MCF 10A (cell line): Measurements from ENCODE around the gene LPCAT4. TPM values are rescaled to one million over a fixed set of nuclear protein-coding genes. Genes with fewer than 3 reads are reported as not detected.
"Not testable (repeated sequence)": the region's sequence is repeated elsewhere in the genome, so short reads cannot be mapped to it uniquely, and the experiment has no call there.

Experiments used
- Bru-seq: library from RNA; stranded (reverse); fragments of 400-500 nt; gene quantifications from one replicate; lab custom pipeline; 2021; lab: Mats Ljungman, UMichigan
- BruChase-seq, 2 experiments: library from RNA; stranded (reverse); fragments of 400-500 nt; gene quantifications; one replicate each; lab custom pipeline; 2021; lab: Mats Ljungman, UMichigan
- BruUV-seq: library from RNA; stranded (reverse); fragments of 400-500 nt; replicated peaks from 2 replicates; lab custom pipeline; 2021; lab: Mats Ljungman, UMichigan
- CTCF ChIA-PET: fragments of 300-600 bp; sonication (Branson Sonifier 250); formaldehyde crosslinking; extraction: SDS; loops from one replicate; lab custom pipeline; 2021; ENCODE audit warnings: antibody characterized with exemption, inconsistent platforms; lab: Yijun Ruan, JAX
- POLR2A ChIA-PET: fragments of 300-600, 350-650 bp; sonication (Branson Sonifier 250); formaldehyde crosslinking; extraction: SDS; loops from one replicate; lab custom pipeline; 2020; ENCODE audit warnings: antibody characterized with exemption, inconsistent platforms; lab: Yijun Ruan, JAX
- DNase-seq: peaks from one replicate; pipeline ENCODE4 v3.0.0-alpha.2; 2018; ENCODE audit not compliant: unreplicated experiment
- H3K27ac Mint-ChIP-seq: one replicate; pipeline ENCODE4 v1.8.0; 2022; ENCODE audit warnings: mild to moderate bottlenecking, low read depth, mixed read lengths; ENCODE audit not compliant: unreplicated experiment
- H3K27me3 Mint-ChIP-seq: one replicate; pipeline ENCODE4 v1.8.0; 2022; ENCODE audit warnings: mixed read lengths; ENCODE audit not compliant: insufficient read depth, unreplicated experiment
- H3K36me3 Mint-ChIP-seq: one replicate; pipeline ENCODE4 v1.8.0; 2022; ENCODE audit warnings: mild to moderate bottlenecking, moderate library complexity, mixed read lengths; ENCODE audit not compliant: insufficient read depth, unreplicated experiment
- H3K4me1 Mint-ChIP-seq: one replicate; pipeline ENCODE4 v1.8.0; 2022; ENCODE audit warnings: mixed read lengths; ENCODE audit not compliant: insufficient read depth, unreplicated experiment
- H3K4me3 Mint-ChIP-seq: one replicate; pipeline ENCODE4 v1.8.0; 2022; ENCODE audit warnings: mild to moderate bottlenecking, moderate library complexity, mixed read lengths; ENCODE audit not compliant: unreplicated experiment
- H3K9me3 Mint-ChIP-seq: one replicate; pipeline ENCODE4 v1.8.0; 2022; ENCODE audit warnings: mixed read lengths; ENCODE audit not compliant: unreplicated experiment
- intact Hi-C: fragments of 100-400 bp; cut with micrococcal nuclease; formaldehyde crosslinking; loops from 2 replicates; pipeline ENCODE4 v1.14.1; 2022
- long read RNA-seq: library from polyadenylated mRNA; stranded (forward); transcript quantifications from one replicate; pipeline ENCODE4 v2.0.0, GENCODE V29; 2022
- total RNA-seq: library from RNA; stranded (reverse); gene quantifications from 2 replicates; pipeline ENCODE4 v1.2.3, GENCODE V29; 2022
- TF ChIP-seq, protein P1 (sequence below): fragments of 200-600 bp; IDR thresholded peaks from one replicate; pipeline ENCODE4 v1.8.0; 2022; ENCODE audit warnings: antibody characterized with exemption, mild to moderate bottlenecking; ENCODE audit not compliant: unreplicated experiment

LPCAT4 gene
- total RNA-seq, result 17.0 and 17.4 TPM in 2 replicates
- Bru-seq, nascent RNA, result percentile 43 among the genes with signal in this experiment
- BruChase-seq, experiment 1, labeled RNA remaining after a 6-hour chase, result percentile 60 among the genes with signal in this experiment
- percentile 56 among the genes with signal in this experiment for BruChase-seq, experiment 2, labeled RNA remaining after a 2-hour chase
- long read RNA-seq, partial matches to known transcripts, result 4 of 10 reads
- long read RNA-seq, other reads (novel, unspliced or antisense), result 2 of 10 reads

GRCh38 chr15:34367101-34368081, at the start of gene LPCAT4:
LPCAT4 (minus strand) TSS chr15:34367196; CDS start chr15:34367100, 96 bp downstream.
- intact Hi-C loops, result loop anchor here (1.0 kb wide), 5 partner anchors 24 to 305 kb away; partner anchors contain the start of genes NOP10 and NUTM1
- H3K4me3 Mint-ChIP-seq, result peak within 1 kb of the TSS; percentile 79
- TF ChIP-seq, protein P1, sequence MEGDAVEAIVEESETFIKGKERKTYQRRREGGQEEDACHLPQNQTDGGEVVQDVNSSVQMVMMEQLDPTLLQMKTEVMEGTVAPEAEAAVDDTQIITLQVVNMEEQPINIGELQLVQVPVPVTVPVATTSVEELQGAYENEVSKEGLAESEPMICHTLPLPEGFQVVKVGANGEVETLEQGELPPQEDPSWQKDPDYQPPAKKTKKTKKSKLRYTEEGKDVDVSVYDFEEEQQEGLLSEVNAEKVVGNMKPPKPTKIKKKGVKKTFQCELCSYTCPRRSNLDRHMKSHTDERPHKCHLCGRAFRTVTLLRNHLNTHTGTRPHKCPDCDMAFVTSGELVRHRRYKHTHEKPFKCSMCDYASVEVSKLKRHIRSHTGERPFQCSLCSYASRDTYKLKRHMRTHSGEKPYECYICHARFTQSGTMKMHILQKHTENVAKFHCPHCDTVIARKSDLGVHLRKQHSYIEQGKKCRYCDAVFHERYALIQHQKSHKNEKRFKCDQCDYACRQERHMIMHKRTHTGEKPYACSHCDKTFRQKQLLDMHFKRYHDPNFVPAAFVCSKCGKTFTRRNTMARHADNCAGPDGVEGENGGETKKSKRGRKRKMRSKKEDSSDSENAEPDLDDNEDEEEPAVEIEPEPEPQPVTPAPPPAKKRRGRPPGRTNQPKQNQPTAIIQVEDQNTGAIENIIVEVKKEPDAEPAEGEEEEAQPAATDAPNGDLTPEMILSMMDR, result peak; percentile 91
- H3K27me3 Mint-ChIP-seq, result no peaks in the 10 kb centered on the region
- peaks cover 13% of the 10 kb centered on the region for H3K36me3 Mint-ChIP-seq
- BruUV-seq, result TSS peak; percentile 60
- H3K27ac Mint-ChIP-seq, result peak within 1 kb of the TSS; percentile 70
- ChIA-PET CTCF (interaction anchor here (0.6 to 3.4 kb wide), 48 partner anchors 7 to 1200 kb away, joined by 3 to 41 read pairs (median 4); partner anchors contain the start of genes KATNBL1, NOP10, NUTM1 and SLC12A6), POLR2A (interaction anchor here (0.7 to 4.2 kb wide), 20 partner anchors 9 to 1139 kb away, joined by 3 to 44 read pairs (median 4); partner anchors contain the start of genes EMC4, KATNBL1, NOP10 and NUTM1)
- H3K4me1 Mint-ChIP-seq, result peaks cover 20% of the 10 kb centered on the region
- peak; percentile 84 for DNase-seq
- H3K9me3 Mint-ChIP-seq, result no peaks in the 10 kb centered on the region

- BruUV-seq, CTCF ChIA-PET, H3K9me3 Mint-ChIP-seq, H3K27me3 Mint-ChIP-seq, DNase-seq, H3K36me3 Mint-ChIP-seq, POLR2A ChIA-PET, intact Hi-C loops, H3K4me1 Mint-ChIP-seq, H3K4me3 Mint-ChIP-seq, H3K27ac Mint-ChIP-seq: not testable (repeated sequence)
These were observed 42.5 kb upstream of the LPCAT4 start for GRCh38 chr15:34409511-34409910.

DNA sequence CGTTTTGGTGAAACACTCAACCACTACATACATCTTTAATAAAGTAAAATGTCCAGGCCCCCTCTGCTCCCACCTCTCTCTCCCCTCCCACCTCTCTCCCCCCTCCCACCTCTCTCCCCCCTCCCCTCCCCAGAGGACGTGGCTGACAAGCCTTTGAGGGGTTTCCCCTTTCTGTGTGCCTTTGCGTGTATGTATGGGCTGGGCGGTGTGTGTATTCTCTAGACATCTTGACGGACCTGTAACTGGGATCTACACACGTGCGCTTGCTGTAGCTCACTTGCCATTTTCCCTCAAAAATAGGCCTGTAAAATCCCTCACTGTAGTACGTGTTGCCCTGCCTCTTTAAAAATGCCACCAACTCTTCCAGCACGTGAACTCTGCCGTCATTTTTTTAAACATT, 42.0 kb upstream of the LPCAT4 start:
- H3K9me3 Mint-ChIP-seq, CTCF ChIA-PET, intact Hi-C loops, H3K27ac Mint-ChIP-seq, DNase-seq, POLR2A ChIA-PET, H3K4me3 Mint-ChIP-seq, H3K36me3 Mint-ChIP-seq, H3K27me3 Mint-ChIP-seq, BruUV-seq, H3K4me1 Mint-ChIP-seq: not testable (repeated sequence)

DNA sequence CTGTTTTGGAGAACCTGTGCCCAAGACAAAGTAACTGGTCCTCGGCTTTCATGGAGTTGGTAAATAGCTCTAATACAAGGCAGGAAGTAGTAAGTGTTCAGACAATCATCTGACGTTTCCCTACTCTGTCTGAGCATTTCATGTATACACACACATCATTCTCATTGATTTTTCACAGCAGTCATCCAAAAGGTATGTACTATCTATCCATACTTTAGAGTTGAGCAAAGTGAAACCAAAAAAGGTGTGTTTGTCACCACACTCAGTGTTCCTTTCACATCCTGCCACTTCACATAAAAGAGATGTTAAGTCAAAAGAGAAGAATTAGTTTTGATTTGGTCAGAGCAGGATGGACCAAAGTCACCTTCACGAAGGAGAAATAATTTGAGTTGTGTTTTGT, 36.9 kb upstream of the LPCAT4 start:
- intact Hi-C loops, DNase-seq, H3K36me3 Mint-ChIP-seq, H3K9me3 Mint-ChIP-seq, POLR2A ChIA-PET, H3K4me1 Mint-ChIP-seq, H3K27me3 Mint-ChIP-seq, H3K27ac Mint-ChIP-seq, BruUV-seq, CTCF ChIA-PET, H3K4me3 Mint-ChIP-seq: not testable (repeated sequence)

GRCh38 chr15:34403160-34403598, 36.2 kb upstream of the LPCAT4 start:
- H3K27ac Mint-ChIP-seq, CTCF ChIA-PET, H3K27me3 Mint-ChIP-seq, POLR2A ChIA-PET, H3K4me3 Mint-ChIP-seq, intact Hi-C loops, H3K36me3 Mint-ChIP-seq, H3K9me3 Mint-ChIP-seq, H3K4me1 Mint-ChIP-seq, DNase-seq: not testable (repeated sequence)
- TSS peak; percentile 32 for BruUV-seq

DNA sequence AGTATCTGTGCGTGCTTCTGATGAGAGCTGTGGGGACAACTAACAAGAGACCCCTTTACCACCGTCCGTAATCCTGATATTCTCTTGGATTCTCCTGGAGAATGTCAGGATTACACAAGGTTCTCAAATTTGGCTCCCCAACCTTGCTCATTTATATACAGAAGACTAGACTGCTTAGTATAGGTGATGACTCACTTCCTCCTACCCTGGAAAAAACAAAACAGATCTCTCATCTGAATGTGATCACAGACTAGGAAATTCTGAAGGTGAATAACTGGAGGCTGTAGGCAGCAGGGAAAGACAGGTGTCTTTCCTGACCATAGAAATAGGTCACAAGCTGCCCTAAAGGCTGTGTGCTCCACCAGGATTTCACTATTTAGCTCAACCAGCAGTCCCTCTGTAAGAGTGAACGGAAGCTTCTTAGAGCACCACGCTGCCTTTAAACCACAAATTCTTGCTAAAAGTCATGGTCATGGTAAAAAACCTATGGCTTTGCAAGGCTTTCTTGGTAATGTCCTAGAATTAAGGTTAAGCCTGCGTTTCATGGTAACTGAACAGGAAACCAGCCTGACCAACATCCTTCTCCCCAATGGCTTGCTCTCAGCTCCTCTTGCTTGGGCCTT, 30.8 kb upstream of the LPCAT4 start:
- H3K36me3 Mint-ChIP-seq, BruUV-seq, POLR2A ChIA-PET: not testable (repeated sequence)

GRCh38 chr15:34392981-34393380, 26.0 kb upstream of the LPCAT4 start:
- H3K27me3 Mint-ChIP-seq, H3K4me1 Mint-ChIP-seq, POLR2A ChIA-PET, H3K27ac Mint-ChIP-seq, H3K36me3 Mint-ChIP-seq, intact Hi-C loops, BruUV-seq, H3K9me3 Mint-ChIP-seq, DNase-seq, H3K4me3 Mint-ChIP-seq, CTCF ChIA-PET: not testable (repeated sequence)

More for the DNA sequence above, 30.8 kb upstream of the LPCAT4 start:
- H3K9me3 Mint-ChIP-seq, H3K27ac Mint-ChIP-seq, intact Hi-C loops, H3K27me3 Mint-ChIP-seq, H3K4me1 Mint-ChIP-seq, DNase-seq, CTCF ChIA-PET, H3K4me3 Mint-ChIP-seq: not testable (repeated sequence)
